GM13976 (cell line): Measurements from ENCODE around the gene GTF2E1.

Experiments
- DNase-seq: peaks from one replicate; pipeline ENCODE4 v3.0.0; 2012; ENCODE audit warnings: low spot score
- CTCF ChIP-seq: IDR thresholded peaks from 2 replicates; pipeline ENCODE4 v1.5.1; 2012; ENCODE audit warnings: borderline replicate concordance, mild to moderate bottlenecking; ENCODE audit not compliant: insufficient read depth; ENCODE audit errors: extremely low read depth, missing control alignments, control extremely low read depth
- in situ Hi-C: fragments of 300-500 bp; cut with MboI; formaldehyde crosslinking; loops from one replicate; pipeline ENCODE4 v1.12.0; 2022; ENCODE audit warnings: low sequenced_read_pairs, mixed read lengths, inconsistent platforms; ENCODE audit not compliant: unreplicated experiment

Gene GTF2E1

DNA sequence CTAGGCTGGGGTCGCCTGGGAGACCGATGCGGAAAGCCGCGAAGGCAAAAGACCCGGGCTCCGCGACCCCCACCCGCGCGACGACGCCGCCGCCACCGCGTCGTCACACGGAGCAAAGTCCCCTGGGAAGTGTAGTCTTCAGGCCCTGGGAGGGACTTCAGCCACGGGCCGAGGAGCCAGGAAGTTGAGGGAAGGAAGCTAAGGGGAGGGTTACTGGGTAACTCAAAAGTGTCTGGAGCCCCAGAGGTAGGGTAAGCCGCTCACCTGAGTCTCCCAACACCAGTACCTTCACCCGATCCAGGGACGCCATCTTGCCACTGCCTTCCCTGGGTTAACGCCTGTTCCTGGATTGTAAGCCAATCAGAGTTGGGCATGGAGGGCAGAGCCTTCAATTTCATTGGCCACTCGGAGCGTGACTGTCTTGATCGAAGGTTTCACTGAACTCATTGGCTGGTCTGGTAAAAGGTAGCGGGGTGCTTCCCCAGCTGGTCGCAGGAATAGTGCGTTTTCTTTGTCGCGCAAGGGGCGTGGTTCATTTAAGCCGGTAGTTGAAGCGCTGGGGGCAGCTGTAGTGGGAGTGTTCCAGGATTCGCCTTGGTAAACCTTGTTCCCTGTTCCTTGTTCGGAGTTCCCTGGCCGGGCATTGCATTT, at the start of gene GTF2E1, which contains the start of gene RABL3:
TSS of gene GTF2E1 (plus strand) at position 547 of the 651 bp plus-strand sequence. CDS start 7,809 bp downstream, outside the sequence.
TSS of gene RABL3 (minus strand) at position 319 of the 651 bp plus-strand sequence. CDS start at position 310, 9 bp downstream.
- no peak for TF ChIP-seq CTCF
- peak; percentile 96 for DNase-seq
- in situ Hi-C loops, result no loop called here

DNA sequence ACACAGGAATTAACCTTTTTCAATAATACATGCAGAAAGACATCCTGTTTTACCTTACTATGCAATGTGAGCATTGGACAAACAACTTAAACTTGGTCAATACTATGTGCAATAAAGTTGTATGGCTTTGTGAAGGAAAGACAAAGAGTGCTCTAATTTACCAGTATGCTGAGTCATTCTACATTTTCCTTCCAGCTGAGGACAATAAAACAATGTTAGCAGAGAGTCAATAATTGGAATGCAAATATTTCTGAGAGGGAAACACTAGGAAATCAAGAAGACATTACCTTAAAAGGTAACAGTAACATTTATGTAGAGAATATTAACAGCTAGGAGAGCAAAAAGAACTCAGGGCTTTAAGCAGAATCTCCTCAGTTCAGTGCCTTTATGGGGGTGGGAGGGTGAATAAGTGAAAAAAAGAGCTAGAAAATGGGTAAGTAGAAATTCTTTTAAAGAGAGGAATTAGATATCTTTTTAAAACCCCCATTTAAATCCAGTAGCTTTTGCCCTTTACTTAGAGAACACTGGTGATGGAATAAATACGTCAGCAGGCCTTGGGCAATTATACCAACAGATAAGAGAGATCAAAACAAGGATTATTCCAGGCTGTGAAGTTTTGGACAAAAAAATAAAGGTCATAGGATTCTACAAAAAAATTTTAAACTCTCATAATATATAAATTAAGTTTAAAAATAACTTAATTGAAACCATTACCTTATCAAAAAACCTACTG, 48.9 kb upstream of the GTF2E1 start:
- no peak for DNase-seq
- in situ Hi-C loops, result no loop called here
- TF ChIP-seq CTCF, result no peak

DNA sequence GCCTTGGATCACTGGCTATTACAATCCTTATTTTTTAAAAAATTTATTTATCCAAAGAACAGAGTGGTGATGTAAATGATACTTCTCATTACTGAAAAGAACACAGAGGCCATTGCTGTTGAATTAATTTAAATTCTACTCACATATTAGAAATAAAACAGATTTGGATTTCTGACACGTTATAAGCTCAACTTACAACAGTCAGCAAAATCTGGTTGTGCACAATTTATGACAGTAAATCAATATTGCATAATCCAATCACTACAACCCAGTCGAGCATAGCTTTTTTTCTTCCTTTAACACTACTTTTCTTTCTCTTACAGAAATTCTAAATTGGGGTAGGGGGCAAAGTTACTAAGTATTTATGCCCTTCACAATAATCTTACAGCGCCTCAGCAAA, 43.2 kb upstream of the GTF2E1 start:
- no peak for TF ChIP-seq CTCF
- in situ Hi-C loops, result no loop called here
- no peak for DNase-seq

DNA sequence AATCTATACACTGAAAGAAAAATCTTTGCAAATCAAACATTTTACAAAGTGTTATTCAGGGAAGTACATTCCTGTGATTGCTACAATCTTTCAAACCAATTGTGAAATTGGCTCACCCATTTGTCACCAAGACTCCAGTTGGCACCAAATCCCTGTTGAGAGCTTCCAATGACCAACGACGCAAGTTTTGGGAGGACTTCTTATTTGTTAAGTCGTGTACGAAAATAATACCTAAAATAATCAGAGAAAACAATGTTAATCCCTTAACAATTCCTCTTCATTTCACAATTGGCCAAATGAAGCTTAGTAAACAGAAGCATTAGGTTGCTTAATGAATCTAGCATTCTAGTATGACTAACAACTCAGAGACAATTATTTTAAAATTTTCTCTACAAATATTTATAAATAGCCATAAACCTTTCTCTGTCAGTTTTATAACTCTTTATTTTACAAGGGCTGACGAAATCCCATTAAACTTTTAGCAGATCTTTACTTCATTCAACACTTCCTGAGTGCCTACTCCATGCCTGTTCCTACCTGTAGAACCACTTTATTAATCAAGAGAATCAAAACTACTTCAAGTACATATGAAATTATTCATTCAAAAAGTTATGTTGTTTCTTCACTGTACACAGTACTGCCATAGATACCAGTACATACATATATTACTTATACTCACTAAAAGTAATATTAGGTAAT, 36.5 kb upstream of the GTF2E1 start:
- no peak for TF ChIP-seq CTCF
- DNase-seq, result no peak
- in situ Hi-C loops, result no loop called here

DNA sequence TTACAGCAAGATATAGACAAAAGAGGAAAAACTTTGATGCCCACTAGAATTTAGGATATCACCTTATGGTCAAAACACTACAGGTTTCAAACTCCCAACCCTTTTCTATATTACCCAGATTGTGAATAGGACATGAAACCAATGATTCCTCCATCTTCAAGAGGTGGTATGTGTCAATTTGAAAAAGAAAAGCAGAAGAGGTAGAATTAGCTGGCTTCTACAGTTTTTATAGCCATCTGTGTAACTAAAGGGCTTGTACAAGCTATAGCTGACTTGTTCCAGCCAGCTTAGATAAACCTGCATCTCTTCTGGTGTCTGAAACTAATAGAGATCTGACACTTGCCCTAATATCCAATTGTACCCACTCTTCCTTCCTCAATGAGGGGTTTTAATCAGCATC, 35.6 kb upstream of the GTF2E1 start:
- in situ Hi-C loops, result no loop called here
- DNase-seq, result no peak
- TF ChIP-seq CTCF, result no peak

- DNase-seq, result no peak
- in situ Hi-C loops, result no loop called here
- TF ChIP-seq CTCF, result no peak
Measured at GRCh38 chr3:120708408-120708807, 34.1 kb upstream of the GTF2E1 start.
